HepG2 (cell line): ENCODE results near the gene SPINT4. TPM values are rescaled to one million over a fixed set of nuclear protein-coding genes. Genes with fewer than 3 reads are reported as not detected.

Experiments
- ATAC-seq: fragments of 200-7000 bp; cut with Tn5 transposase; 3 replicates; pipeline ENCODE4 v1.9.1; 2020; ENCODE audit warnings: mild to moderate bottlenecking, moderate library complexity
- BruUV-seq: library from RNA; stranded (reverse); fragments of 400-500 nt; replicated peaks from 2 replicates; lab custom pipeline; 2021; lab: Mats Ljungman, UMichigan
- CTCF ChIA-PET: fragments of 300-600 bp; formaldehyde crosslinking; extraction: SDS; loops from one replicate; lab custom pipeline; 2021; ENCODE audit warnings: low total read pairs, inconsistent platforms, low intra/inter-chr PET ratio; lab: Yijun Ruan, JAX
- POLR2A ChIA-PET: fragments of 350-600 bp; sonication (Branson Sonifier 250); formaldehyde crosslinking; loops from one replicate; lab custom pipeline; 2020; ENCODE audit warnings: antibody characterized with exemption, inconsistent platforms; lab: Yijun Ruan, JAX
- DNase-seq: peaks from one replicate; pipeline ENCODE4 v3.0.0-alpha.2; 2015; ENCODE audit warnings: low spot score
- FAIRE-seq: peaks from 3 replicates; lab custom pipeline; 2011; peaks lifted over from hg19 to GRCh38; lab: Jason Lieb, UNC
- H2AFZ ChIP-seq: one replicate; pipeline ENCODE4 v1.6.1; 2011; ENCODE audit warnings: low read length, inconsistent platforms
- H3K27ac ChIP-seq: fragments of 300-600 bp; 3 replicates; pipeline ENCODE4 v1.8.0; 2011; ENCODE audit warnings: mixed run types, mild to moderate bottlenecking, mixed read lengths, low read length, inconsistent platforms; ENCODE audit not compliant: insufficient read depth; ENCODE audit errors: extremely low read length
- H3K27me3 ChIP-seq, 2 experiments: fragments of 200-600 bp in 1 of 2; 2 replicates in 1 of 2; 3 replicates in 1 of 2; pipeline versions ENCODE4 v1.6.0 to v1.8.0; 2011; ENCODE audit warnings: low read length in 2 of 2, mild to moderate bottlenecking in 2 of 2, moderate library complexity in 2 of 2, inconsistent platforms in 1 of 2; ENCODE audit not compliant: insufficient read depth in 2 of 2, control insufficient read depth in 1 of 2
- H3K36me3 ChIP-seq, 2 experiments: fragments of 200-600 bp in 1 of 2; replicated peaks in 1 of 2; 2 replicates in 1 of 2; 3 replicates in 1 of 2; pipeline versions ENCODE4 v1.5.1 to v1.8.0; 2011; ENCODE audit warnings: low read length in 2 of 2, inconsistent platforms in 1 of 2; ENCODE audit not compliant: insufficient read depth in 2 of 2, control insufficient read depth in 1 of 2
- H3K4me1 ChIP-seq: 2 replicates; pipeline ENCODE4 v1.5.1; 2012; ENCODE audit warnings: low read length, inconsistent platforms; ENCODE audit not compliant: insufficient read depth
- H3K4me2 ChIP-seq: 2 replicates; pipeline ENCODE4 v1.6.0; 2011; ENCODE audit warnings: low read depth, low read length, inconsistent platforms
- H3K4me3 ChIP-seq, 3 experiments: fragments of 200-600 bp in 1 of 3; sonication (generic), shearing (Covaris generic) in 1 of 3; replicated peaks in 1 of 3; 2 replicates each; pipeline ENCODE4 v1.5.1; 2011 to 2016; ENCODE audit warnings: low read length in 3 of 3, inconsistent platforms in 2 of 3, low read depth in 2 of 3, mild to moderate bottlenecking in 2 of 3, control low read depth in 1 of 3, mixed read lengths in 1 of 3; ENCODE audit not compliant: insufficient read depth in 1 of 3
- H3K79me2 ChIP-seq: one replicate; pipeline ENCODE4 v1.6.1; 2011; ENCODE audit warnings: low read length, inconsistent platforms; ENCODE audit not compliant: insufficient read depth
- H3K9ac ChIP-seq: 2 replicates; pipeline ENCODE4 v1.6.0; 2011; ENCODE audit warnings: mild to moderate bottlenecking, low read depth, low read length, inconsistent platforms; ENCODE audit not compliant: insufficient read depth
- H3K9me3 ChIP-seq: 2 replicates; pipeline ENCODE4 v1.5.1; 2012; ENCODE audit warnings: mild to moderate bottlenecking, low read length
- H4K20me1 ChIP-seq: 2 replicates; pipeline ENCODE4 v1.6.0; 2011; ENCODE audit warnings: inconsistent platforms, mild to moderate bottlenecking, low read length, moderate library complexity; ENCODE audit not compliant: insufficient read depth
- ESRRA ChIP-seq: sonication (generic); formaldehyde crosslinking; IDR thresholded peaks from 2 replicates; pipeline ENCODE4 v1.5.1; 2020; ENCODE audit warnings: mild to moderate bottlenecking, low read depth, missing genetic modification reagents
- FOXC1 ChIP-seq: sonication (generic); formaldehyde crosslinking; IDR thresholded peaks from 2 replicates; pipeline ENCODE4 v1.8.0; 2022; ENCODE audit warnings: mild to moderate bottlenecking, missing genetic modification reagents, borderline replicate concordance
- KIAA2018 ChIP-seq: sonication (generic); formaldehyde crosslinking; IDR thresholded peaks from 2 replicates; pipeline ENCODE4 v1.5.0; 2020; ENCODE audit warnings: mild to moderate bottlenecking, missing genetic modification reagents, borderline replicate concordance
- PHF5A ChIP-seq: IDR thresholded peaks from one replicate; pipeline ENCODE4 v1.6.1; 2018; ENCODE audit warnings: low read depth, missing genetic modification reagents; ENCODE audit not compliant: unreplicated experiment
- SP4 ChIP-seq: sonication (generic); formaldehyde crosslinking; IDR thresholded peaks from 2 replicates; pipeline ENCODE4 v1.8.1; 2023; ENCODE audit warnings: mild to moderate bottlenecking, missing genetic modification reagents
- ZBTB20 ChIP-seq: sonication (generic); formaldehyde crosslinking; IDR thresholded peaks from 2 replicates; pipeline ENCODE4 v1.8.1; 2023; ENCODE audit warnings: missing genetic modification reagents, low read depth, mild to moderate bottlenecking, borderline replicate concordance
- ZKSCAN8 ChIP-seq: IDR thresholded peaks from 2 replicates; pipeline ENCODE4 v1.6.1; 2016; ENCODE audit warnings: borderline replicate concordance, missing genetic modification reagents, missing compliant biosample characterization
- ZNF576 ChIP-seq: sonication (generic); formaldehyde crosslinking; IDR thresholded peaks from 2 replicates; pipeline ENCODE4 v1.4.0; 2020; ENCODE audit warnings: mild to moderate bottlenecking, missing genetic modification reagents
- ZNF720 ChIP-seq: sonication (generic); formaldehyde crosslinking; IDR thresholded peaks from 2 replicates; pipeline ENCODE4 v1.4.0; 2020; ENCODE audit warnings: missing genetic modification reagents
- WGBS: methylation state at CpG from one replicate; pipeline ENCODE4 v1.1.6; 2017; ENCODE audit warnings: low lambda C conversion rate; 5-methylcytosine and 5-hydroxymethylcytosine counted together
- in situ Hi-C: cut with HindIII; loops from 2 replicates; pipeline ENCODE4 v1.10.0; 2017; ENCODE audit warnings: low pct_unique_long_range_greater_than_20kb; ENCODE audit not compliant: extremely low pct_ligation_motif_present
- intact Hi-C: fragments of 100-400 bp; cut with micrococcal nuclease; formaldehyde crosslinking; loops from one replicate; pipeline ENCODE4 v1.10.0; 2022; ENCODE audit not compliant: unreplicated experiment
- polyA plus RNA-seq, 8 experiments: library from polyadenylated mRNA; depleted of rRNA in 3 of 8; stranded (reverse) in 7 of 8; unstranded in 1 of 8; fragments of >200 nt; fragmentation: Illumina TruSeq in 4 of 8; extraction: Trizol in 4 of 8; gene quantifications; 2 replicates each; pipeline versions ENCODE4 v1.2.1 to v1.2.3, GENCODE V29; 2011 to 2016; ENCODE audit warnings: low read depth in 4 of 8, missing spikeins in 1 of 8, mixed read lengths in 1 of 8; ENCODE audit not compliant: insufficient read depth in 1 of 8
- total RNA-seq, 5 experiments: library from RNA; depleted of rRNA; stranded (reverse); fragments of >200 nt; fragmentation: Illumina TruSeq; extraction: Trizol; gene quantifications; 2 replicates each; pipeline ENCODE4 v1.2.3, GENCODE V29; 2016; ENCODE audit warnings: low read depth in 1 of 5

The SPINT4 gene
- total and polyA plus RNA-seq, 2 of the 13 experiments (the other 11 are each of a cell fraction or from before 2014, with no cell fraction given) = not detected

- POLR2A ChIA-PET = no interaction called here
- no peak for ATAC-seq
- Histone ChIP-seq H2AFZ (no peak overlapping the region), H3K4me2 (no peak overlapping the region), H3K27ac (no peak overlapping the region), H3K4me3 (no peak overlapping the region), H3K27me3 (peaks cover 3 to 5% of the 10 kb centered on the region in 2 experiments; a peak in 1 of 5 replicates), H3K36me3 (no peaks in the 10 kb centered on the region), H4K20me1 (no peaks in the 10 kb centered on the region), H3K79me2 (no peaks in the 10 kb centered on the region)
- BruUV-seq = no TSS peak
- no peak for DNase-seq
- intact Hi-C loops = no loop called here
- 0% methylated on average over 1 of the region's 1 CpG for WGBS
- TF ChIP-seq PHF5A (CRISPR knock-in tag) (no peak), ESRRA (CRISPR knock-in tag) (no peak), ZNF720 (CRISPR knock-in tag) (no peak), ZKSCAN8 (CRISPR knock-in tag) (no peak), KIAA2018 (CRISPR knock-in tag) (no peak), FOXC1 (CRISPR knock-in tag) (no peak), ZBTB20 (no peak), ZNF576 (CRISPR knock-in tag) (no peak), SP4 (CRISPR knock-in tag) (no peak)
- TF ChIP-seq, all 625 proteins: peak for 0
- in situ Hi-C loops = no loop called here
- Histone ChIP-seq H3K9me3 (peaks cover 6% of the 10 kb centered on the region; the same call in 1 of the 2 replicates), H3K9ac (no peak overlapping the region), H3K4me1 (no peaks in the 10 kb centered on the region)
- CTCF ChIA-PET = no interaction called here
- no peak for FAIRE-seq
Observed at GRCh38 chr20:45751721-45752120, 29.6 kb downstream of the SPINT4 start.
